GM18505 (cell line): ENCODE results near the gene ABCB8.
A peak's percentile ranks its signal among the peaks of the same experiment; 100 is the strongest.

Experiments used
- ATAC-seq: cut with Tn5 transposase; IDR thresholded peaks from one replicate; pipeline ENCODE4 v1.9.1; 2021; ENCODE audit not compliant: unreplicated experiment
- POLR2A ChIP-seq: IDR thresholded peaks from 4 replicates; pipeline ENCODE4 v1.6.1; 2011; ENCODE audit warnings: borderline replicate concordance; ENCODE audit not compliant: insufficient read depth, insufficient read length; ENCODE audit errors: extremely low read depth

The ABCB8 gene

GRCh38 chr7:151056666-151057505 is 28.6 kb downstream of the ABCB8 start:
- no peak for ATAC-seq
- no peak for TF ChIP-seq POLR2A

GRCh38 chr7:151057506-151057988 is 29.3 kb downstream of the ABCB8 start, which contains the start of gene CDK5:
TSS of gene CDK5 (minus strand) at chr7:151057897. CDS start at chr7:151057848, 49 bp downstream.
- peak; percentile 10 for ATAC-seq
- no peak for TF ChIP-seq POLR2A

GRCh38 chr7:151057989-151058780 is 29.9 kb downstream of the ABCB8 start:
- peak; percentile 70 for TF ChIP-seq POLR2A
- ATAC-seq: peak; percentile 86

GRCh38 chr7:151058781-151059366 is 30.6 kb downstream of the ABCB8 start:
- no peak for TF ChIP-seq POLR2A

GRCh38 chr7:151059367-151060112 is 31.3 kb downstream of the ABCB8 start, which contains the start of gene SLC4A2:
TSS of gene SLC4A2 (plus strand) at chr7:151059589. CDS start at chr7:151061988, 2,399 bp downstream.
- TF ChIP-seq POLR2A: peak; percentile 67
- peak; percentile 37 for ATAC-seq

More at GRCh38 chr7:151058781-151059366, 30.6 kb downstream of the ABCB8 start:
- no peak for ATAC-seq

- ATAC-seq: no peak
- no peak for TF ChIP-seq POLR2A
These were observed 31.8 kb downstream of the ABCB8 start for GRCh38 chr7:151060113-151060415.

GRCh38 chr7:151060416-151061212 is 32.4 kb downstream of the ABCB8 start:
- no peak for ATAC-seq
- TF ChIP-seq POLR2A: no peak

- no peak for ATAC-seq
- no peak for TF ChIP-seq POLR2A
These were observed 33.2 kb downstream of the ABCB8 start for GRCh38 chr7:151061213-151062110.

GRCh38 chr7:151062111-151062398 is 33.8 kb downstream of the ABCB8 start:
- no peak for TF ChIP-seq POLR2A
- ATAC-seq: no peak

- ATAC-seq: no peak
- no peak for TF ChIP-seq POLR2A
These were observed 34.4 kb downstream of the ABCB8 start for GRCh38 chr7:151062399-151063211.

- no peak for ATAC-seq
- TF ChIP-seq POLR2A: no peak
These were observed 34.9 kb downstream of the ABCB8 start for GRCh38 chr7:151063212-151063561.

- no peak for ATAC-seq
- no peak for TF ChIP-seq POLR2A
These were observed 36.2 kb downstream of the ABCB8 start for GRCh38 chr7:151064454-151064853.
